IPS-NIHi7 (cell line): ENCODE data around the gene BUD23.
"Not testable (repeated sequence)": the region's sequence is repeated elsewhere in the genome, so short reads cannot be mapped to it uniquely, and the experiment has no call there.

ENCODE experiments used
- DNase-seq: peaks from one replicate; pipeline ENCODE4 v3.0.0; 2012; ENCODE audit warnings: mixed read lengths; ENCODE audit errors: extremely low spot score

BUD23 gene

GRCh38 chr7:73700581-73701134 lies 17.3 kb downstream of the BUD23 start:
- no peak for DNase-seq

DNA sequence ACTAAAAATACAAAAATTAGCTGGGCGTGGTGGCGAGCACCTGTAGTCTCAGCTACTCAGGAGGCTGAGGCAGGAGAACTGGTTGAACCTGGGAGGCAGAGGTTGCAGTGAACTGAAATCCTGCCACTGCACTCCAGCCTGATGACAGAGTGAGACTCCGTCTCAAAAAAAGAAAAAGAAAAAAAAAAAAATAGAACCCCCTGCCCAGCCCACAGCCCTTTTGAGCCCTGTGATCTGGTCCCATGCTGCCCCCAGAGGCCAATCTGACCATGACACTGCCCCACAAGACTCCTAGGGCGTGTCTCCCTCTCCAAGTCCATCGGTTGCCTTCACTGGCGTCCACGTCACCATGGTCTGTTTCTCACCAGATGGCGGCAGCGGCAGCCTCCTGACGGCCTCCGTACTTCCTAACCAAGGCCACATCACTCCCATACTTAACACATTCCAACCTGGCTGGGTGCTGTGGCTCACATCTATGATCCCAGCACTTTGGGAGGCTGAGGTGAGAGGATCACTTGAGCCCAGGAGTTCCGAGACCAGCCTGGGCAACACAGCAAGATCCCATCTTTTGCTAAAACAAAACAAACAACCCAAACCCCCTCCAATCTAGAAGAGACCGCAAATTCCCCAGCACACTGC lies 18.1 kb downstream of the BUD23 start:
- DNase-seq, result peak; percentile 91

DNA sequence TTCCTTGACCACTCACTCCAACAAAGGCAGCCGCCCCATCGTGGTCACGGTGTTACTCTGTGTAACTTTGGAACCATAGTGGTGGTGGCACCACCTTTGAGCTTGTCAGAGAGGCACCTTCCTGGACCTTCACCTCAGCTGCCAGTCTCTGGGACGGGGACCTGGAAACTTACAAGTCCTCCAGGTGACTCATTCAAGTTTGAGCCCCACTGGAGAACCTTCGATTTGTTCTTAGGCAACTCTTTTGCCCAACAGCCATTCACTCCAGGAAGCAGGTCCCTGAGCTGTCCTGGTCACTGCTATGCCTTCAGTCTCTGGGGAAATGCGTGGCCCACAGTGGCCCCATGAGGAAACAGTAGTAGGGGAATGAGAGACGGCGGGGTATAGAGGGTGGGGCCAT lies 18.8 kb downstream of the BUD23 start:
- DNase-seq, result no peak

DNA sequence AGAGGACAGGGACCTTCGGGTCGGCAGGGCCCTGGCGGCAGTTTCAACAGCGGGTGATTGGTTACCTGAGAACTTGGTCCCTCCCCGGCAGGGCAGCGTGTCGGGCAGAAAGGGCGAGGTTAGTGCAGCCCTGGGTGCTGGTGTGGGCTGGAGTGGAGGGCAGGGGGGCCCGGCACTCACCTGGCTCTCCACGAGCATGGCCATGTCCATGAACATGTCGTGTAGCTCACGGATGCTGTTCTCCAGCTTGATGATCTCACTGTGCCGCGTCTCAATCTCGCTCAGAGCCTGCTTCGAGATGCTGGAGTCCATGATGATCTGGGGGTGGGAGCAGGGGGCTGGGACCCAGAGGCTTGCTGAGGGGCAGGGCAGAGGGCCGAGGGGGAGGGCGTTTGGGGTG lies 19.3 kb downstream of the BUD23 start:
- DNase-seq, result no peak

- DNase-seq, result no peak
Observed at GRCh38 chr7:73703225-73703624, 19.8 kb downstream of the BUD23 start.

- peak; percentile 94 for DNase-seq
Observed at GRCh38 chr7:73703757-73704639, 20.6 kb downstream of the BUD23 start.

- no peak for DNase-seq
Observed at GRCh38 chr7:73704640-73705550, 21.5 kb downstream of the BUD23 start.

- DNase-seq, result no peak
Observed at GRCh38 chr7:73705551-73705920, 22.1 kb downstream of the BUD23 start.

DNA sequence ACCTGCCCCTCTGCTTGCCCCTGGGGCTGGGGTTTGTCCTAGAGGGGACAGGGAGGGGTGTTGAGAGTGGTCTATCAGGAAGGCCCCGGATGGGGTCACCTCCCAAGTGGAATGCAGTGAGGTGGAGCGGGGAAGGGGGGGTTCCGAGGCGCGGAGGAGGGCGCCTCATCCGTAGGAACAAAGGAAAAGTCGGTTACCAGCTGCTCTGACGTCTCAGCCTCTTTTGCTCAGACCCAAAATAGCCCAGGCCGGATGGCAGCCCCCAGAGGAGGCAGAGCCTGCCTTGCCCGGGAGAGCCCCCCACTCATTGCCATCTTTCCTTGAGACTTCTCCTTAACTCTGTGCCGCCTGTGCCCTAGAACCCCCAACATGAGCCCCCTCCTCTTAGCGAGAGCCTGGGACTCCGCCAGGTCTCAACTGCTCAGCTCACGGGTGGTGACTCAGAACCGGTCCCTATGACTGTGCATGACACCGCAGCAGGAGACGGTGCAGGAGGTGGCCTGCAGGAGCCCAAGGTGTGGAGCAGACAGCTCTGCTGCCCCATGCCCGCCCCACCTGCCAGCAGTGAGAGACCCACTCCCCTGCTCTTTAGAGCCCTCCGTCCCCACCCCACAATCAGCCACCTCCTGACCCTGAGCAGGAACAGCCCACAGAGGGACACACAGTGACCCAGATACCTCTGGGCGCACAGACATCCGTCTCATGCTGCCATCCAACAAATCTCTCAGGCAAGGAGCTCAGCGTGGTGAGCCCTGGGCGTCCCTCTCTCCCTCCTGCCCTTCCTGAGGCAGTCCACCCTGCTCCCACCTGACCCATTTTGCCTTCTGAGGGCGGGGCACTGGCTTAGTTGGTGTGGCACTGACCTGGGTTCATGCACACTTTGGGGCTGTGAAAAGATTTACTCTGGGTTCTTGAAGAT lies 23.0 kb downstream of the BUD23 start:
- no peak for DNase-seq

DNA sequence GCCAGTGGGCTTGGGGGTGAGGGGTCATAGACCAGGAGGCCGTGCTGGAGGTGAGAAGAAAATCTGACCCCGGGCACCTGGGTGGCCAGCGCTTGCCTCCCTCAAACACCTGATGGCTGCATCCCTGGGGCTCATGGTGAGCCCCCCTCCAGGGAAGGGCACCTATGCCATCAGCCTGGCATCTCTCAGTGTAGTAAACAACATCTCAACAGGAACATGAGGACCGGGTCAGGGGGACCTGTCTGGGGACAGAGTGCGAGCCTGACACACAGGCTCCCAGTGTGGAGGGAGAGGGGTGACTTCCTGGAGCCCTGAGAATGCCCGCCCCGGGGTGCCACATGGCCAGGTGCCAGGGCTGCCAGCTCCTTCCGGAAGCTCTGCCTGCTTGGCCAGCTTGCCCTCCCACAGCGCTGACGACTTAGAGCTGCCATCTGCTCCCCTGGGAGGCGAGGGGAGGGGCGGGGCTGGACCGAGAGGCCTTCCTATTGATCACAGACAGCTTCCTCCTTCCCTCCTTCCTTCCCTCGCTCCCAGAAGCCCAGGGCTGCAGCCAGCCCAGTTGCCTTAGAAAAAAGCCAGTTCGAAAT lies 23.7 kb downstream of the BUD23 start:
- no peak for DNase-seq

DNA sequence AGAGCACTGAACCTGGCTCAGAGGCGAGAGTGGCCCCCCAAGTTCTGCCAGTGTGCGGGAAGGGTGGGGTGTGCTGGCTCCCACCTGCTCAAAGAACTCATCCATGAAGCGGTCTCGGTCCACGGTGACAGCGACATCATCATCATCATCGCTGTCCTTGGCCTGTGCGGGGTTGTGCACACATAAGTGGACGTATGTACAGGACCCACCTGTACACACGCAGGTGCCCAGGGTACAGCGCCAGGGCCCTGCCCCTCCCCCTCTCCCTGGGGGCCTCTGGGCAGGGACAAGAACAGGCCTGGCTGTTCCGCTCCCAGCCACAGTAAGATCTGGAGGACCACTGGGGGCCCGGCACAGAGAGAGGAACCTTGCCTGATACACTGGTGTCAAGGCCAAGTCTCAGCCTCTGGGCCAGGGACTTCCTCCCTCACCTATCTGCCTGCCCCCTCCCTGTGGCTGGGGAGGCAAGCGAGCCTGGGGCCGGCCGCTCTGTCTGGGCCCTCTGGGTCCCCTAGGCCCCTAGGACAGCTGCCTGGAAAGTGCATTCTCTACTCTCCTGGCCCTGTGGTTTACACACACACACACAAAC lies 25.7 kb downstream of the BUD23 start:
- no peak for DNase-seq

DNA sequence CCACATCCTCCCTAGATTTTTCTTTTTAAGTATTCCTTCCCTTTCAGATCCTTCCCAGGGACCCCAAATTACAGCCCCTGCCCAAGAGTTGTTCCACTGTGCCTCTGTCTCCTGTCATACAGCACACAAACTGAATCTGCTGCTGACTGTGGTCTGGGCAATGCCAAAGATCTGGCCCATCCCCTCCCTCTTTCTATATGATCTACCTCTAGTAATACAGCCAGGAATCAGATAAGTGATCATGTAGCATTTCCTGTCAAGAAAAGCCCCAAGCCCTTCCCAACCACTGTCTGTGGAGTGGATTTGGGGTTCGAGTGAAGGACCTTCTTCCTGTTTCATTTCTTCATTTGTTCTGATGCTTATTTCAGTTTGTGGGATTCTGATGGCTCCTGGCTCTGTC lies 29.4 kb downstream of the BUD23 start:
- no peak for DNase-seq

GRCh38 chr7:73713319-73713718 lies 29.9 kb downstream of the BUD23 start:
- DNase-seq, result not testable (repeated sequence)

DNA sequence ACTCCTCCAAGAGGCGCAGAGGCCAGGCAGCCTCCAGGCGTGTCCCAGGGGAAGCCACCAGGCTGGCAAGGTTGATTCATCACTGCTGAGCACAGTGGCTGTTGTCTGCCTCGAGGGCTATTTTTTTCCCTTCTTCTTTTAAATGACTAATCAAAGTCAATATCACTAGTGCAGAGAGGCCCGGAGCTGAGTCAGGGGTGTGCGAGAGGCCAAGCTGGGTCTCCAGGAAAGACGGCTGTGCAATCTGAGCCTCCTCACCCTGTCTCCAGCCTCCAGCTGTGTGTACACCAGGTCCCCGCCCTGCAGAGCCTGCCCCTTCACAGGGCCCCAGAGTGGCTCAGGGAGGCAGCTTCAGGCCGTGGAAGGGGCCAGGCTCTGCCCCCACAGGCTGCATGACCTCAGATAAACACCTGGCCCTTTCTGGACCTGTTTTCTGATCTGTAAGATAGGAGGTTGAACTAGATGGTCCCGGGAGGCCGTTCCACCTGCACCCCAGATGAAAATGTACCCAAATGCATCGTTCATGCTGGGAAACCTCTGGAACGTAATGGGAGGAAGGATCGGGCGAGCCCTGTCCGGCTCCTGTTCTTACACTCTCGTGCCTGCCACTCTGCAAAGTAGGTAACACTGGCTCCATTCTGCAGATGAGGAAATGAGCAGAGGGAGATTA lies 32.4 kb downstream of the BUD23 start:
- no peak for DNase-seq

- DNase-seq, result no peak
Observed at GRCh38 chr7:73716318-73716890, 33.0 kb downstream of the BUD23 start.

DNA sequence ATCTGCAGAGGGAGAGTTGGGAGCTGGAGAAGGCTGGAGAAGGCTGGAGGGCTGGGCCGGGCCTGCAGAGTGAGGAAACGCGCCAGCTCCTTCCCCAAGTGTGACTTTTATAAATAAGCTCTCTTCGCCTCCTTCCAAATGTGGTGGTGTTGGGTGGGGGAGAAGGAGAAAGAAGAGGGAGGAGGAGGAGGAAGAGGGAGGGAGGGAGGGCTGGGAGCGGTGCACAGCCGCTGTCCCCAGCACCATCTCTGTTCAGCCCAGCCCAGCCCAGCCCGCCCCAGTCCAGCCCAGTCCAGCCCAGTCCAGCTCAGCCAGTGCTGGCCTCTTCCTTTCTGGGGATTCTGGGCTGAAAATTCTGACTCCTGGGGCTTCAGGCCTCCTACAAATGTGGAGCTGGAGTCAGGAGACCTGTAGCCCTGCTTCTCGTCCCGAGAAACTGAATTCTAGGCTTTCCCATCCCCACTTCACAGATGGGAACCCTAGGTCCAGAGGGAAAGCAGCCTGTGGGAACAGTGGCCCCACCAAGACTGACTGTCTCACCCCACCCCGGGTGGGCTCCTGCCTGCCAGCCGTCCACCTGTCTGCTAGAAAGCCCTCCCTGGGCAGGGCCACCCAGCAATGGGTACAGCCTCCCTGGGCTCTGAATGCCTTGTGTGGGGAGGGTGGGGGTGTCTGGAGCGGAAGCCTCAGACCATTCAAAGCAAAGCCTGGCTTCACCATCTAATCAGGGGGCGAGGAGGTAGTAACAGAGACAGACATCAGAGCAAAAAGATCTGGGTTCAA lies 33.8 kb downstream of the BUD23 start:
- DNase-seq, result no peak

GRCh38 chr7:73717991-73718405 lies 34.6 kb downstream of the BUD23 start:
- no peak for DNase-seq

DNA sequence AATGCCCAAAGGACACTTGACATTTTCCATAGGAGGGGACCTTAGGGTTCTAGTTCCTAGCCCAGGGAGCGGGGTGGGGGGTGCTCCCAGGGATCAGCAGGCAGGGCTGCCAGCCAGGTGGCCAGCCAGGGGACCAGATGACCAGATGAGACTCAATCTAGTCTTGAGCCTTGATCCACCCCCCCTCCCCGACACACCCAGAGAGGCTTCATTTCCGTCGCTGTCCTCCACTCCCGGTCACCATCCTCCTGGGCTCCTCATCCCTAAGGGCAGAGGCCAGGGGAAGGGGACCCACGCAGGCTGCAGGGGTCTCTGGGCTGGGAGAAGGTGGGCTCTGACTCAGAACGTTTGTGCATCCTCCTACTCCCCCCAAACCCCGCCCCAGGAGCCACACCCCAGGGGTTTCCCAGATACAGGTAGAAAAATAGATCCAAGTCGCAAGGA lies 35.1 kb downstream of the BUD23 start:
- no peak for DNase-seq
